DND-41 (cell line): ENCODE measurements around the gene INPP5A.

Experiments
- ATAC-seq: fragments of 200-7000 bp; cut with Tn5 transposase; 3 replicates; pipeline ENCODE4 v1.9.1; 2021; ENCODE audit warnings: low read depth; ENCODE audit not compliant: insufficient read depth
- DNase-seq: peaks from one replicate; pipeline ENCODE4 v3.0.0-alpha.2; 2020
- H2AFZ ChIP-seq: 2 replicates; pipeline ENCODE4 v1.6.0; 2012; ENCODE audit warnings: low read depth, low read length
- H3K27ac ChIP-seq: 2 replicates; pipeline ENCODE4 v1.5.1; 2012; ENCODE audit warnings: low read length, inconsistent platforms
- H3K27me3 ChIP-seq: fragments of 200-600 bp; sonication (generic); 2 replicates; pipeline ENCODE4 v1.6.0; 2012; ENCODE audit warnings: low read length, mild to moderate bottlenecking, inconsistent platforms; ENCODE audit not compliant: insufficient read depth, poor library complexity
- H3K36me3 ChIP-seq: 2 replicates; pipeline ENCODE4 v1.5.1; 2012; ENCODE audit warnings: low read length, inconsistent platforms; ENCODE audit not compliant: insufficient read depth
- H3K4me1 ChIP-seq: 2 replicates; pipeline ENCODE4 v1.5.1; 2012; ENCODE audit warnings: mild to moderate bottlenecking, low read length; ENCODE audit not compliant: insufficient read depth
- H3K4me2 ChIP-seq: 2 replicates; pipeline ENCODE4 v1.6.0; 2012; ENCODE audit warnings: mild to moderate bottlenecking, moderate library complexity, low read length, inconsistent platforms; ENCODE audit not compliant: insufficient read depth
- H3K4me3 ChIP-seq, 2 experiments: fragments of 200-600 bp in 1 of 2; shearing (Covaris generic) in 1 of 2; 2 replicates each; pipeline ENCODE4 v1.5.1; 2012 to 2016; ENCODE audit warnings: inconsistent platforms in 2 of 2, low read length in 2 of 2, mild to moderate bottlenecking in 2 of 2, low read depth in 1 of 2, moderate library complexity in 1 of 2
- H3K79me2 ChIP-seq: 2 replicates; pipeline ENCODE4 v1.6.0; 2012; ENCODE audit warnings: low read length, inconsistent platforms; ENCODE audit not compliant: insufficient read depth
- H3K9ac ChIP-seq: 2 replicates; pipeline ENCODE4 v1.6.0; 2012; ENCODE audit warnings: low read depth, mild to moderate bottlenecking, inconsistent platforms, low read length, moderate library complexity
- H3K9me3 ChIP-seq: 2 replicates; pipeline ENCODE4 v1.5.1; 2012; ENCODE audit warnings: low read length, moderate library complexity, mild to moderate bottlenecking, inconsistent platforms; ENCODE audit not compliant: insufficient read depth, severe bottlenecking
- H4K20me1 ChIP-seq: 2 replicates; pipeline ENCODE4 v1.6.0; 2012; ENCODE audit warnings: low read length; ENCODE audit not compliant: insufficient read depth
- CTCF ChIP-seq: IDR thresholded peaks from 2 replicates; pipeline ENCODE4 v1.5.1; 2012; ENCODE audit warnings: borderline replicate concordance, low read length, moderate library complexity, mild to moderate bottlenecking; ENCODE audit not compliant: poor library complexity, severe bottlenecking; ENCODE audit errors: extremely low read depth
- EZH2 ChIP-seq: IDR thresholded peaks from 3 replicates; pipeline ENCODE4 v1.6.1; 2012; ENCODE audit warnings: borderline replicate concordance, low read depth, mild to moderate bottlenecking, moderate library complexity, low read length, inconsistent platforms; ENCODE audit not compliant: severe bottlenecking

The INPP5A gene

GRCh38 chr10:132732518-132732917 lies 194.9 kb downstream of the INPP5A start:
- peaks cover 23% of the 10 kb centered on the region; the same call in 1 of the 2 replicates for H4K20me1 ChIP-seq
- H3K4me2 ChIP-seq, result no peak overlapping the region
- ATAC-seq (no peak), DNase-seq (no peak)
- H3K27ac ChIP-seq, result no peak overlapping the region
- H3K9me3 ChIP-seq, result no peaks in the 10 kb centered on the region
- H3K9ac ChIP-seq, result no peak overlapping the region
- H3K79me2 ChIP-seq, result no peaks in the 10 kb centered on the region
- peaks cover 34% of the 10 kb centered on the region for H3K36me3 ChIP-seq
- H2AFZ ChIP-seq, result no peak overlapping the region
- no peak overlapping the region for H3K4me3 ChIP-seq
- no peaks in the 10 kb centered on the region for H3K4me1 ChIP-seq
- H3K27me3 ChIP-seq, result no peaks in the 10 kb centered on the region
- TF ChIP-seq EZH2 (no peak), CTCF (no peak)

GRCh38 chr10:132733926-132734325 lies 196.3 kb downstream of the INPP5A start:
- Histone ChIP-seq H4K20me1 (peaks cover 20% of the 10 kb centered on the region; the same call in 1 of the 2 replicates), H3K27ac (no peak overlapping the region), H3K4me1 (no peaks in the 10 kb centered on the region), H2AFZ (no peak overlapping the region), H3K9me3 (no peaks in the 10 kb centered on the region), H3K4me3 (no peak overlapping the region), H3K79me2 (no peaks in the 10 kb centered on the region), H3K27me3 (no peaks in the 10 kb centered on the region), H3K36me3 (peaks cover 25% of the 10 kb centered on the region), H3K9ac (no peak overlapping the region), H3K4me2 (no peak overlapping the region)
- DNase-seq (no peak), ATAC-seq (no peak)
- TF ChIP-seq EZH2, result no peak
- no peak for TF ChIP-seq CTCF

- DNase-seq, result no peak
- no peak for ATAC-seq
- no peaks in the 10 kb centered on the region for H3K9me3 ChIP-seq
- no peak overlapping the region for H2AFZ ChIP-seq
- no peak for TF ChIP-seq EZH2
- no peak for TF ChIP-seq CTCF
- no peaks in the 10 kb centered on the region for H3K27me3 ChIP-seq
- no peak overlapping the region for H3K4me2 ChIP-seq
- H3K36me3 ChIP-seq, result peaks cover 28% of the 10 kb centered on the region
- peaks cover 25% of the 10 kb centered on the region for H4K20me1 ChIP-seq
- no peak overlapping the region for H3K4me3 ChIP-seq
- no peak overlapping the region for H3K27ac ChIP-seq
- no peaks in the 10 kb centered on the region for H3K79me2 ChIP-seq
- no peaks in the 10 kb centered on the region for H3K4me1 ChIP-seq
- H3K9ac ChIP-seq, result no peak overlapping the region
Measured at GRCh38 chr10:132735341-132735775, 197.8 kb downstream of the INPP5A start.

GRCh38 chr10:132735923-132736391 lies 198.4 kb downstream of the INPP5A start:
- no peak for TF ChIP-seq EZH2
- TF ChIP-seq CTCF, result no peak
- H2AFZ ChIP-seq, result no peak overlapping the region
- H3K27me3 ChIP-seq, result no peaks in the 10 kb centered on the region
- ATAC-seq (no peak), DNase-seq (no peak)
- no peaks in the 10 kb centered on the region for H3K4me1 ChIP-seq
- peaks cover 25% of the 10 kb centered on the region for H4K20me1 ChIP-seq
- H3K27ac ChIP-seq, result no peak overlapping the region
- H3K9ac ChIP-seq, result no peak overlapping the region
- no peak overlapping the region for H3K4me2 ChIP-seq
- peaks cover 28% of the 10 kb centered on the region for H3K36me3 ChIP-seq
- no peak overlapping the region for H3K4me3 ChIP-seq
- H3K9me3 ChIP-seq, result no peaks in the 10 kb centered on the region
- no peaks in the 10 kb centered on the region for H3K79me2 ChIP-seq
